Renal cortical epithelial cell (primary cell): Measurements from ENCODE around the gene ALG8. TPM values are rescaled to one million over a fixed set of nuclear protein-coding genes. Genes with fewer than 3 reads are reported as not detected.
"Not testable (repeated sequence)": the region's sequence is repeated elsewhere in the genome, so short reads cannot be mapped to it uniquely, and the experiment has no call there.

Experiments
- DNase-seq: peaks from one replicate; pipeline ENCODE4 v3.0.0-alpha.2; 2011; ENCODE audit warnings: low read depth
- total RNA-seq: library from RNA; depleted of rRNA; stranded (reverse); fragments of >200 nt; gene quantifications from 2 replicates; pipeline ENCODE4 v1.2.3, GENCODE V29; 2014

Gene ALG8
- total RNA-seq, 1 donor from 2014 or later, result 36.8 TPM

GRCh38 chr11:78100676-78101472 is 38.6 kb downstream of the ALG8 start:
- DNase-seq, result peak; percentile 21

GRCh38 chr11:78100261-78100660 is 39.2 kb downstream of the ALG8 start:
- no peak for DNase-seq

GRCh38 chr11:78099666-78100065 is 39.8 kb downstream of the ALG8 start:
- DNase-seq, result no peak

- DNase-seq, result no peak
These were observed 41.6 kb downstream of the ALG8 start for GRCh38 chr11:78097666-78098385.

GRCh38 chr11:78094250-78094649 is 45.2 kb downstream of the ALG8 start:
- no peak for DNase-seq

- not testable (repeated sequence) for DNase-seq
These were observed 52.8 kb downstream of the ALG8 start for GRCh38 chr11:78086521-78087074.

- DNase-seq, result no peak
These were observed 53.5 kb downstream of the ALG8 start for GRCh38 chr11:78085972-78086371.

- DNase-seq, result not testable (repeated sequence)
These were observed 54.9 kb downstream of the ALG8 start for GRCh38 chr11:78084506-78084905.

GRCh38 chr11:78083021-78083420 is 56.4 kb downstream of the ALG8 start:
- no peak for DNase-seq

- DNase-seq, result no peak
These were observed 57.3 kb downstream of the ALG8 start for GRCh38 chr11:78082146-78082545.

GRCh38 chr11:78081583-78081982 is 57.8 kb downstream of the ALG8 start:
- no peak for DNase-seq

GRCh38 chr11:78080818-78081495 is 58.5 kb downstream of the ALG8 start:
- peak; percentile 17 for DNase-seq

GRCh38 chr11:78080084-78080817 is 59.2 kb downstream of the ALG8 start:
- DNase-seq, result no peak

GRCh38 chr11:78079232-78080083 is 60.0 kb downstream of the ALG8 start, which contains the start of gene NDUFC2:
TSS of gene NDUFC2 (minus strand) at chr11:78079862. CDS start at chr11:78079744, 118 bp downstream.
- DNase-seq, result peak; percentile 57

GRCh38 chr11:78078218-78079167 is 60.9 kb downstream of the ALG8 start:
- DNase-seq, result no peak

GRCh38 chr11:78077592-78077991 is 61.8 kb downstream of the ALG8 start:
- not testable (repeated sequence) for DNase-seq

GRCh38 chr11:78076733-78077403 is 62.6 kb downstream of the ALG8 start:
- DNase-seq, result no peak

- DNase-seq, result no peak
These were observed 64.7 kb downstream of the ALG8 start for GRCh38 chr11:78074756-78075155.

- DNase-seq, result no peak
These were observed 67.0 kb downstream of the ALG8 start for GRCh38 chr11:78072455-78072854.
